Stimulated activated CD8-positive, alpha-beta memory T cell treated with anti-CD3 and anti-CD28 coated beads, Interleukin-12 subunit alpha, Interleukin-12 subunit beta, amount 100 ng/mL, for 4 hours (primary cell): ENCODE measurements around the gene TRAK1.

Source experiments
- DNase-seq: peaks from one replicate; pipeline ENCODE4 v3.0.0-alpha.2; 2020; ENCODE audit warnings: low read depth

Gene TRAK1

GRCh38 chr3:42177068-42177800 is 86.1 kb downstream of the TRAK1 start:
- no peak for DNase-seq

GRCh38 chr3:42177801-42178150 is 86.6 kb downstream of the TRAK1 start:
- no peak for DNase-seq

GRCh38 chr3:42179110-42179725 is 88.1 kb downstream of the TRAK1 start:
- no peak for DNase-seq

GRCh38 chr3:42180901-42181300 is 89.7 kb downstream of the TRAK1 start:
- DNase-seq = no peak

GRCh38 chr3:42182555-42182954 is 91.4 kb downstream of the TRAK1 start:
- DNase-seq = no peak

- no peak for DNase-seq
Observed at GRCh38 chr3:42183991-42184632, 93.0 kb downstream of the TRAK1 start.

- no peak for DNase-seq
Observed at GRCh38 chr3:42184651-42185443, 93.7 kb downstream of the TRAK1 start.

- no peak for DNase-seq
Observed at GRCh38 chr3:42187936-42188335, 96.8 kb downstream of the TRAK1 start.

GRCh38 chr3:42188376-42188775 is 97.2 kb downstream of the TRAK1 start:
- no peak for DNase-seq

- no peak for DNase-seq
Observed at GRCh38 chr3:42189001-42189460, 97.9 kb downstream of the TRAK1 start.

GRCh38 chr3:42189736-42190135 is 98.6 kb downstream of the TRAK1 start:
- DNase-seq = no peak

- peak; percentile 18 for DNase-seq
Observed at GRCh38 chr3:42190701-42191442, 99.7 kb downstream of the TRAK1 start.

GRCh38 chr3:42191443-42191747 is 100.2 kb downstream of the TRAK1 start:
- no peak for DNase-seq

- DNase-seq = no peak
Observed at GRCh38 chr3:42192334-42193200, 101.4 kb downstream of the TRAK1 start.

GRCh38 chr3:42194943-42195510 is 103.9 kb downstream of the TRAK1 start:
- no peak for DNase-seq

- no peak for DNase-seq
Observed at GRCh38 chr3:42195879-42196330, 104.7 kb downstream of the TRAK1 start.

- no peak for DNase-seq
Observed at GRCh38 chr3:42198709-42199108, 107.6 kb downstream of the TRAK1 start.

GRCh38 chr3:42202217-42202865 is 111.2 kb downstream of the TRAK1 start:
- DNase-seq = no peak

GRCh38 chr3:42204867-42205599 is 113.9 kb downstream of the TRAK1 start:
- no peak for DNase-seq
